Endothelial cell (in vitro differentiated cells): ENCODE data around the gene NCAPD2. TPM values are rescaled to one million over a fixed set of nuclear protein-coding genes. Genes with fewer than 3 reads are reported as not detected.
A peak's percentile ranks its signal among the peaks of the same experiment; 100 is the strongest.
"Not testable (repeated sequence)": the region's sequence is repeated elsewhere in the genome, so short reads cannot be mapped to it uniquely, and the experiment has no call there.

Source experiments
- DNase-seq: peaks from one replicate; pipeline ENCODE4 v3.0.0; 2021; ENCODE audit warnings: low spot score
- H3K27ac Mint-ChIP-seq: one replicate; pipeline ENCODE4 v1.8.0; 2021; ENCODE audit warnings: mixed read lengths, inconsistent platforms; ENCODE audit not compliant: unreplicated experiment
- H3K27me3 Mint-ChIP-seq: one replicate; pipeline ENCODE4 v1.8.0; 2021; ENCODE audit warnings: mild to moderate bottlenecking, moderate library complexity, mixed read lengths, inconsistent platforms; ENCODE audit not compliant: unreplicated experiment
- H3K36me3 Mint-ChIP-seq: one replicate; pipeline ENCODE4 v1.8.0; 2021; ENCODE audit warnings: mild to moderate bottlenecking, low read depth, mixed read lengths, inconsistent platforms; ENCODE audit not compliant: unreplicated experiment
- H3K4me1 Mint-ChIP-seq: one replicate; pipeline ENCODE4 v1.8.0; 2021; ENCODE audit warnings: mild to moderate bottlenecking, mixed read lengths, inconsistent platforms; ENCODE audit not compliant: unreplicated experiment
- H3K4me3 Mint-ChIP-seq: one replicate; pipeline ENCODE4 v1.8.0; 2021; ENCODE audit warnings: mild to moderate bottlenecking, mixed read lengths, inconsistent platforms; ENCODE audit not compliant: unreplicated experiment
- H3K9me3 Mint-ChIP-seq: one replicate; pipeline ENCODE4 v1.8.0; 2021; ENCODE audit warnings: mixed read lengths, inconsistent platforms; ENCODE audit not compliant: unreplicated experiment
- total RNA-seq: library from RNA; stranded (reverse); fragmentation: NEBNext Ultra II Directional; extraction: Animal tissue kit (Norgen Biotek cat#: 25700); gene quantifications from one replicate; pipeline ENCODE4 v1.2.1, GENCODE V29; 2021; ENCODE audit not compliant: unreplicated experiment
- TF ChIP-seq, protein P1 (sequence below): fragments of 200-600 bp; sonication (generic); IDR thresholded peaks from one replicate; pipeline ENCODE4 v1.5.0; 2021; ENCODE audit warnings: antibody characterized with exemption; ENCODE audit not compliant: unreplicated experiment

Gene NCAPD2
- total RNA-seq, 1 donor from 2014 or later, result 25.3 TPM

DNA sequence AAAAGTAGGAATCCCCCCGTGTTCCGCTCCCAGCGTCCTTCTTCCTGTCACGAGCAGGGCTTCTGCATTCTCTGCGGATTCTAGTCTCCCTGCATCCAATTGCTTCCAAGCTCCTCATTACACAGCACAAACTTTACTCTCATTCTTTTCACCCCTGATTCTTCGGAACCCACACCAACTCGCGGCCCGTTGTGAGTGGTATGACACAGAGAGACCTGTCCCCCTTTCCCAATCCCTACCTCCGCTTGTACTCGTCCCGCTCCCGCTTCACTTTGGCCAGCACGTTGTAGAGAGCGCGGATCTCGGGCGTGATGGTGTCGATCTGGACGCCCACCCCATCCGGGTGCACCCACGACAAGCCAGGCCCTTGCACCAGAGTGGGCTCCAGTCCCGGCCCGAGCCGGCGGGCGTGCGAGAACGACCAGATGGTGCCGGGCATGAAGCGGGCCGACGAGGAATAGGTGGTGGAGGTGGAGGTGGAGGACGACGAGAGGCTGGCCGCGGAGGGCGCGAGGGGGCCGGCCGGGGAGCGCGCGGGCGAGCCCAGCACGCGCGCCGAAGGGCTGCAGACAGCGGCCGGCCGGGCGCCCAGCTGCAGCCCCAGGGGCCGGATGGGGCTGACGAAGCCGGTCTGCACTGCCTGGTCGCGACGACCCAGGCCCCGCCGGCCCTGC is 61.3 kb downstream of the NCAPD2 start:
- Mint-ChIP-seq H3K36me3 (peaks cover 39% of the 10 kb centered on the region), H3K27me3 (peaks cover 21% of the 10 kb centered on the region), H3K27ac (peak overlapping the region; percentile 98)

DNA sequence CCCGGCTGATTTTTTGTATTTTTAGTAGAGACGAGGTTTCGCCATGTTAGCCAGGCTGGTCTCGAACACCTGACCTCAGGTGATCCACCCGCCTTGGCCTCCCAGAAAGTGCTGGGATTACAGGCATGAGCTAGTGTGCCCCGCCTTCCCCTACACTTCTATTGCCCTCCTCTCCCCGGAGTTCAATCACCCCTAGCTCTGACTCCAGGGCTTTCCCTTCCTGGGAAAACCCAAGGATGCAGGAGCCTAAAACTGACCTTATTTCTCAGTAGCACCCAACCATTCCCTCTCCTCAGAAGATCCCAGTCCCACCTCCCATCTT is 62.6 kb downstream of the NCAPD2 start:
- DNase-seq, H3K9me3 Mint-ChIP-seq: not testable (repeated sequence)
- H3K27ac Mint-ChIP-seq, result peak overlapping the region; percentile 70
- H3K4me1 Mint-ChIP-seq, result peaks cover 44% of the 10 kb centered on the region
- peaks cover 46% of the 10 kb centered on the region for H3K36me3 Mint-ChIP-seq
- peaks cover 20% of the 10 kb centered on the region for H3K27me3 Mint-ChIP-seq
- H3K4me3 Mint-ChIP-seq, result peak overlapping the region; percentile 87

More for the DNA sequence above, 61.3 kb downstream of the NCAPD2 start:
- DNase-seq, result no peak
- no peaks in the 10 kb centered on the region for H3K9me3 Mint-ChIP-seq
- H3K4me3 Mint-ChIP-seq, result peak overlapping the region; percentile 100
- peaks cover 51% of the 10 kb centered on the region for H3K4me1 Mint-ChIP-seq
- TF ChIP-seq, protein P1, sequence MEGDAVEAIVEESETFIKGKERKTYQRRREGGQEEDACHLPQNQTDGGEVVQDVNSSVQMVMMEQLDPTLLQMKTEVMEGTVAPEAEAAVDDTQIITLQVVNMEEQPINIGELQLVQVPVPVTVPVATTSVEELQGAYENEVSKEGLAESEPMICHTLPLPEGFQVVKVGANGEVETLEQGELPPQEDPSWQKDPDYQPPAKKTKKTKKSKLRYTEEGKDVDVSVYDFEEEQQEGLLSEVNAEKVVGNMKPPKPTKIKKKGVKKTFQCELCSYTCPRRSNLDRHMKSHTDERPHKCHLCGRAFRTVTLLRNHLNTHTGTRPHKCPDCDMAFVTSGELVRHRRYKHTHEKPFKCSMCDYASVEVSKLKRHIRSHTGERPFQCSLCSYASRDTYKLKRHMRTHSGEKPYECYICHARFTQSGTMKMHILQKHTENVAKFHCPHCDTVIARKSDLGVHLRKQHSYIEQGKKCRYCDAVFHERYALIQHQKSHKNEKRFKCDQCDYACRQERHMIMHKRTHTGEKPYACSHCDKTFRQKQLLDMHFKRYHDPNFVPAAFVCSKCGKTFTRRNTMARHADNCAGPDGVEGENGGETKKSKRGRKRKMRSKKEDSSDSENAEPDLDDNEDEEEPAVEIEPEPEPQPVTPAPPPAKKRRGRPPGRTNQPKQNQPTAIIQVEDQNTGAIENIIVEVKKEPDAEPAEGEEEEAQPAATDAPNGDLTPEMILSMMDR, result no peak

DNA sequence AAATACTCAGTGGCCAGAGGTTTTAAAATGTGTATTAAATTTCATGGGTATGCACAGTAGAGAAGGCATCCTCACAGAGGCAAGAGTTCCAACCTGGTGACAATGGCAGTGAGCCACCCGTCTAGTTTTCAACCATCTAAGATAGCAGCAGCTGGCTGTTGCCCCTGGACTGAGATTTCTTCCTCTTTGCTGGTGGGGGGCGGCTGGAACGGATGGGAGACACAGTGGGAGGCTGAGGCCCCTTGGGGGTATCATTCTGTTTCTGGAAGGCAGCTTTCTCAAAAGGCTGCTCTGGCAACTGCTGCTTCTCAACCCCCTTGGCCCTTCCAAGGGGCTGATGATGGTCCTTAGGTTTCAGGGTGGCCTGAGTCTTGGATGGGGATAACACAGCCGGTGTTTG is 63.0 kb downstream of the NCAPD2 start:
- peak overlapping the region; percentile 87 for H3K4me3 Mint-ChIP-seq
- H3K27ac Mint-ChIP-seq, result peak overlapping the region; percentile 70
- peaks cover 20% of the 10 kb centered on the region for H3K27me3 Mint-ChIP-seq
- no peaks in the 10 kb centered on the region for H3K9me3 Mint-ChIP-seq
- TF ChIP-seq, protein P1, result no peak
- DNase-seq, result no peak
- H3K4me1 Mint-ChIP-seq, result peaks cover 40% of the 10 kb centered on the region
- H3K36me3 Mint-ChIP-seq, result peaks cover 47% of the 10 kb centered on the region

DNA sequence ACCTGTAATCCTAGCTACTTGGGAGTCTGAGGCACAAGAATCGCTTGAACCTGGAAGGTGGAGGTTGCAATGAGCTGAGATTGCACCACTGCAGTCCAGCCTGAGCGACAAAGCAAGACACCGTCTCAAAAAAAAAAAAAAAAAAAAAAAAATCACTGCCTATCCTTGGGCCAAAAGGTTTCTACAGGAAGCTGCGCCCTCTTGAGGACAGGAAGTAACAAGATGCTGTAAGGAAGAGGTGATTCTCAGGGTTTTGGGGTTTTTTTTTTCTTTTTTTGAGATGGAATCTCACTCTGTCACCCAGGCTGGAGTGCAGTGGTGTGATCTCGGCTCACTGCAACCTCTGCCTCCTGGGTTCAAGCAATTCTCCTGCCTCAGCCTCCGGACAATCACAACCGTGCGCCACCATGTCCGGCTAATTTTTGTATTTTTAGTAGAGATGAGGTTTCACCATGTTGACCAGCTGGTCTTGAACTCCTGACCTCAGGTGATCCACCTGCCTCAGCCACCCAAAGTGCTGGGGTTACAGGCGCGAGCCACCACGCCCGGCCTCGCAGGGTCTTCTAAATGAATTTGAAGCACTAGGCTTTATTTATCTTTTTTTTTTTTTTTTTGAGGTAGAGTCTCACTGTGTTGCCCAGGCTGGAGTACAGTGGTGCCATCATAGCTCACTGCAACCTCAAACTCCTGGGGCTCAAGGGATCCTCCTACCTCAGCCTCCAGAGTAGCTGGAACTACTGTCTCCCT is 64.3 kb downstream of the NCAPD2 start:
- Mint-ChIP-seq H3K4me3 (peak overlapping the region; percentile 67), H3K36me3 (peaks cover 48% of the 10 kb centered on the region), H3K27me3 (peaks cover 17% of the 10 kb centered on the region), H3K4me1 (peaks cover 27% of the 10 kb centered on the region), H3K27ac (peak overlapping the region; percentile 30)
- TF ChIP-seq, protein P1, result peak; percentile 42
- not testable (repeated sequence) for DNase-seq, H3K9me3 Mint-ChIP-seq

DNA sequence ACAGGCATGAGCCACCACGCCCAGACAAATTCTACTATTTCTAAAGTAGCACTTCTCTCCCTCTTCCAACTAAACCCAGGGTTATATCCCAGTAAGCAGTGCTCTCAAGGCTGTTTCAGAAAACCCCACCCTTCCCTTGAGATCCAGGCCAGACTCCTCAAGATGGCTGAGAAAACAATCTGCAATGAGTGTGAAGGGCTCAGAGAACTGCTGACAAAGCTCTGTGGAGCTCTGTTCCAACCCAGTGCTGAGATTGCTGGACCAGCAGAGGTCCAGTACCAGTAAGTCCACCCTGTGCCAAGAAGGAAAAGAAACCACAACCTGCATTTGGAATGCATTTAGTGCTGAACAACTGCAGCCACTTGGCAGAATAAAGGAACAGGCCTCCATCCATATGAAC is 65.6 kb downstream of the NCAPD2 start:
- TF ChIP-seq, protein P1, result no peak
- H3K4me1 Mint-ChIP-seq, result peaks cover 14% of the 10 kb centered on the region
- no peak overlapping the region for H3K4me3 Mint-ChIP-seq
- peaks cover 16% of the 10 kb centered on the region for H3K27me3 Mint-ChIP-seq
- no peak for DNase-seq
- H3K27ac Mint-ChIP-seq, result no peak overlapping the region
- no peaks in the 10 kb centered on the region for H3K9me3 Mint-ChIP-seq
- H3K36me3 Mint-ChIP-seq, result peaks cover 39% of the 10 kb centered on the region
